GM18499 (cell line): ENCODE results near the gene PTGR1.
"Not testable (repeated sequence)": the region's sequence is repeated elsewhere in the genome, so short reads cannot be mapped to it uniquely, and the experiment has no call there.

Experiments used
- ATAC-seq: cut with Tn5 transposase; IDR thresholded peaks from one replicate; pipeline ENCODE4 v1.9.1; 2021; ENCODE audit warnings: moderate number of reproducible peaks; ENCODE audit not compliant: insufficient read depth, unreplicated experiment

PTGR1 gene

DNA sequence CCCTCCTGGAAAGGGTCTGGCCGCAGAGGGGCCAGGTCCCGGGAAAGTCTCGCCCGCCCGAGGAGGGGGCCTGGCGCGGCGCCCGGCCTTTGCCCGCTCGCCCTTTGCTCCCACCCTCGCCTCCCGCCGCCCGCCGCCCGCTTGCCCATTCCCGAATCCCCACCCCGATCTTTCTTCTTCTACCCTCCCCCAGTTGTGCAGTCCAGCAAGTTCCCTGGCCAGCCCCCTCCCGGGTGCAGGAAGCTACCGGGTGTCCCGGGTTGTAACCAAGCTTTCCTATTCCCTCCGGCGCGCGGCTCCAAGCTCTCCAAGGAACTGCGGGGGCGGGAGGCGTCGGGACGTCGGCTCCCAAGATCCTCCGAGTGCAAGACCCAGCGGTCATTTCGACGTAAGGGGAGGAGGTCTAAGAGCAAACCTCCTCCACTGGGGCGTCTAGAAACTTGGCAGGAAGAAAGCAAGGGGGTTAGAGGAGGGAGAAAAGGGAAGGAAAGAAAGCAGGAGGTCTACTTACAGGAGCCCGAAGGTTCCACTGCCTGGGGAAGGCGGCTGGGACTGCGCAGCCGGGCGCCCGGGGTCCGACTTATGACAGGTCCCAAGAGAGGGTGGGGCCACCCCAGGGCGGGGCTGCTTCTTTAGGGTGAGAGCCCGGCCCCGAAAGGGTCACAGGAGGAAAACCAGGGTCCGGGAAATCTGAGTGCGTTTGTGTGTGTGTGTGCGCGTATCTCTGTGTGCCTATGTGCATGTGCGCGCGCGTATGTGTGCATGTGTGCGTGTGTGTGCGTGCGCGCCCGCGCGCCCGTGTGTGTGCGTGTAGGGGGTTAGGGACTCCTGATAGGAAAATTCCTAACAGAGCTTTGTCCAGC is at the start of gene PTGR1:
TSS of gene PTGR1 (minus strand) at position 556 of the 863 bp plus-strand sequence. CDS start 2,225 bp downstream, outside the sequence.
- no peak for ATAC-seq

DNA sequence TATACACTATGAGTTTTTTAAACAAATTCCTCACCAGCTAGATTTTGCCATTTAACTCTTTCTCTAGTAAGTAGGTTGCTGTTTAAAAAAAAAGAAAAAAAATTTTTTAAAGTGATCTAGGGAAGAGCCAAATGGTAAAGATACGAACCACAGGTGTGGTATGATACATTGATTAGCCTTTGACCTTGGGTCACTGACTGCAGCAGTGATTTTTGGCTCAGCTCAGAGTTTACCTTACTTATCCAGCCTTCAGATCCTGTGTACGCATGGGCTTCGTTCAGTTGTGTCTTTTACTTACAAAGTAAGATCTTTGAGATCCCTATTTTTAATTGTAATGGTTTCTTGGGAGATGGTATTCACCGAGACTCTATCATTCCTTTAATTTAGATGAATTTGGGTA is 49.6 kb upstream of the PTGR1 start:
- no peak for ATAC-seq

- ATAC-seq = no peak
Measured at GRCh38 chr9:111648066-111648465, 48.6 kb upstream of the PTGR1 start.

DNA sequence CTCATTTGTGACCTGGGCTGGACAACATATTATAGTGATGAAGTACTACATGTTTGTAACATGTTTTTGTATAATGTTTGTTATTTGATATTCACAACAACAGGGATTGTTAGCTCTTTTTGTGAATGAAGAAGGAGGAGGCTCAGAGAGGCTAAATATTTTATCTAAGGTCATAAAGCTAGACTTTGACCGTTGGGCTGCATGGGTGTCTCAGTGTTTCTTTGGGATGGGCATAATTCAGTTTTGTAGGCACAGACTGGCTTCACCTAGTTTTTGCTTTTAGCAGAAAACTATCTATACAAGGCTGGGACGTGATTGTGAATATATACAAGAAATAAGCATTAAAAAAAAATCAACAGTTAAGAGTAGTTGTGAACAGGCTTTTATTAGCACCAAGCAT is 47.0 kb upstream of the PTGR1 start:
- no peak for ATAC-seq

- no peak for ATAC-seq
Measured at GRCh38 chr9:111645806-111646205, 46.4 kb upstream of the PTGR1 start.

DNA sequence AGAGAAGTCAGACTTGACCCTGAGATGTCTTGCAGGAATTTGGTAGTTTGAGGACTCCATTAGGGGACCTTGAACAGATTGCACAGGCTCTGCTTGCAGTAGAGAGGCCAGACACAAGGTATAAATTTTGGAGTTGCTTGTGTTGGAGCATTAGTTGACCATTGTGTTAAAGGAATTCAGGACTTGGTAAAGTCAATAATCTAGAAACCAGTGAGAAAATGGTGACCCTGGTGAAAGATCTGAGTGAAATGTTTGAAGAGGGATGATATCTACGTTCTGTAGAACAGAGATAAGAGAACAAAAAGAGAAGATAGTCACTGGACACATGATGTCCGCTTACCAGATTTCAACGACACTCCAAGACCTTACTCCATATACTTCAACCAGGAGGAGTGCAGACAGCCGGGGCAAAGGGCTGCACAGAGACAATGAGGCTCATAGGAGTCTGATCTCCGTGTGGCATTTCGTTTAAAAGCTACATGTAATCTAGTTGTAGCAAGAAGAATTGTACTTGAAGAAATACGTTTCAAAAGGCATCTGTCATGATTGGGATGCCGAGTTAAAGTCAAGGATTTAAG is 44.8 kb upstream of the PTGR1 start:
- ATAC-seq = no peak

- ATAC-seq = no peak
Measured at GRCh38 chr9:111637421-111637950, 38.0 kb upstream of the PTGR1 start.

GRCh38 chr9:111634860-111635259 is 35.4 kb upstream of the PTGR1 start:
- ATAC-seq = no peak

- no peak for ATAC-seq
Measured at GRCh38 chr9:111633389-111633736, 33.9 kb upstream of the PTGR1 start.

- no peak for ATAC-seq
Measured at GRCh38 chr9:111632695-111633388, 33.4 kb upstream of the PTGR1 start.

GRCh38 chr9:111632060-111632459 is 32.6 kb upstream of the PTGR1 start:
- no peak for ATAC-seq

DNA sequence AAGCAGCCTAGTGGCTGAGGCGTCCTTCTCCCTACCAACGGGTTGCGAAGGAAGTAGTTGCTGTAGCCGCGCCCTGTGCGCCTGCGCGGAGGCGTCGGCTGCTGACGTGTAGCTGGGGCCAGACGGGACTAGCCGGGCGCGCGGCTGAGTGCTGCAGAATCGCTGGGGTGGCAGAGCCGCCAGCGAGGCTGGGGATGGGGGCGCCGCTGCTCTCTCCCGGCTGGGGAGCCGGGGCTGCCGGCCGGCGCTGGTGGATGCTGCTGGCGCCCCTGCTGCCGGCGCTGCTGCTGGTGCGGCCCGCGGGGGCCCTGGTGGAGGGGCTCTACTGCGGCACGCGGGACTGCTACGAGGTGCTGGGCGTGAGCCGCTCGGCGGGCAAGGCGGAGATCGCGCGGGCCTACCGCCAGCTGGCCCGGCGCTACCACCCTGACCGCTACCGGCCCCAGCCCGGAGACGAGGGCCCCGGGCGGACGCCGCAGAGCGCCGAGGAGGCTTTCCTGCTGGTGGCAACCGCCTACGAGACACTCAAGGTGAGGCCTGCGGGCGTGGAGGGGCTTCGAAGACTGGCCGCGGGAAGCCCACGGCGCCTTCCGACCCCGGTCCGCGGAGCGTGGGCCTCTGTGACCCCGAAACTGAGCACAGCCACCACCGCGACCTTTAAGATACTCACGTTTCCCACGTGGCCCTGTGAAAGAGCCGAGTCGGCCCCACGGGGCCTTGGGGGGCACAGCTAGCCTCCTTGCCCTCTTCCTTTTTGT is 31.9 kb upstream of the PTGR1 start, which contains the start of gene DNAJC25:
TSS of gene DNAJC25 (plus strand) at position 121 of the 758 bp plus-strand sequence. CDS start at position 195, 74 bp downstream.
- ATAC-seq = peak; percentile 96

GRCh38 chr9:111630964-111631213 is 31.4 kb upstream of the PTGR1 start:
- no peak for ATAC-seq

DNA sequence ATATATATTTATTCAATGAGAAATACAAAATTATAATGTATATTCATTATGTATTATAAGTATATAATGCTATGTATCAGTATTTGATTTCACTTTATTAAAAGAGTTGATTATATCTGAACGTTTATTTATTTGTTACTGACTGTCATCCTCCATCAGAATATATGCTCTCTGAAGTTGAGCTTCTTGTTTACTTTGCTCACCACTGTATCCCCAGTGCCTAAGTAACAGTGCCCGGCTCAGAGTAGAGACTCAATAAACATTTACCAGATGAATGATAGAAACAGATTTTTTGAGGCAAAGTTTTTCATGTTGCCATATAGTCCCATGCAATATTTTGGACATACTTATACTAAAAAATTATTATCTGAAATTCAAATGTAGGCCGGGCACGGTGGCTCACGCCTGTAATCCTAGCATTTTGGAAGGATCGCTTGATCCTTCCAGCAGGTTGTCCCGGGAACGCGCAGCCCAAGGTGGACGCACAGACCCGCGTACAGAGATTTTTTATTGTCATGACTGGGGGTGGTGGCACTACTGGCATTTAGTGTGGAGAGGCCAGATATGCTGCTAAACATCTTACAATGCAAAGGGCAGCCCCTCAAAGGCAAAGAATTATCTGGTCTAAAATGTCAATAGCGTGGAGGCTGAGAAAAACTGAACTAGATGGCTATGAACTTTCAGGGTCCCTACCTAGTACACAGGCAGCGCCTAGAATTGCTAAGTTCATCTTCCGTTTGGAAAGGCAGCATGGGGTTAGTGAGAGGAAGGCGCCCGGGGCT is 30.9 kb upstream of the PTGR1 start:
- ATAC-seq = no peak

DNA sequence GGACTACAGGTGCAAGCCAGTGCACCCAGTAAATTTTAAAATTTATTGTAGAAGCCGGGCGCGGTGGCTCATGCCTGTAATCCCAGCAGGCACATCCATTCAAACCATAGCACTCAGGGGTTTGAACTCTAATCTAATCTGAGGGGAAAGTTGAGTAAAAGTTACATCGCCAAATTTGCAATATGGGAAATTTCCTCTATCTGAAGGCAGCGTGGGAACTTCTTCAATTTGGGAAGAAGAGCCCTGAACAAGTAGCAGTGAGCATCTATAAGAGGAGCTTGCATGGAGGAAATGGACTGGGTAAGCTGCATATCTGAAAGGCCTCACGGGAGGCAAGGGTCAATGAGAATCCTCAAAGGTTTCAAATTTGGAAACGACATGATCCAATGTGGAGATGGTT is 29.0 kb upstream of the PTGR1 start:
- no peak for ATAC-seq

GRCh38 chr9:111627260-111627963 is 28.0 kb upstream of the PTGR1 start:
- no peak for ATAC-seq

DNA sequence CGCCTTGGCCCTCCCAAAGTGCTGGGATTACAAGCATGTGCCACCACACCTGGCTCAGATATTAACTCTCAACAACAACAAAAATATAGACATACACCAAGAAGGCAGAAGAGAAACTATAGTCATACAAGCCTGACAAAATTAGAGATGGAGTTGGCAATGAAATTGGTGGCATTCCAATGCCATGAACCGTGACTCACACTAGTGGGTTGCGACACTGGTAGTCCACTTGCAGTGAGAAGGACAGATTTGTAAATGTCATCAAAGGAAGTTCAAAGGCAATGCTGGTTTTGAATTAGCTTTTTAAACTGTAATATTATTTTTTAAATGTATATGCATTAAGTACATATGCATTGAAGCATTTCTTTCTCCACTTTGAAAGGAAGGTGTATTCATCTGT is 23.2 kb upstream of the PTGR1 start:
- no peak for ATAC-seq

GRCh38 chr9:111621895-111622480 is 22.5 kb upstream of the PTGR1 start:
- no peak for ATAC-seq

- ATAC-seq = not testable (repeated sequence)
Measured at GRCh38 chr9:111617349-111617748, 17.9 kb upstream of the PTGR1 start.
